WTC11 (cell line): ENCODE measurements around the gene ATP2B2. TPM values are rescaled to one million over a fixed set of nuclear protein-coding genes. Genes with fewer than 3 reads are reported as not detected.

Experiments
- ATAC-seq: fragments of 200-7000 bp; cut with Tn5 transposase; 2 replicates; pipeline ENCODE4 v1.10.0; 2021; ENCODE audit warnings: mild to moderate bottlenecking, moderate library complexity
- CTCF ChIA-PET: fragments of 300-600 bp; sonication (Branson Sonifier 250); formaldehyde crosslinking; loops from one replicate; lab custom pipeline; 2021; ENCODE audit warnings: antibody characterized with exemption; lab: Charles Lee
- POLR2A ChIA-PET: fragments of 350-600 bp; sonication (Branson Sonifier 250); formaldehyde crosslinking; loops from one replicate; lab custom pipeline; 2021; ENCODE audit warnings: antibody characterized with exemption; lab: Charles Lee
- DNase-seq: peaks from one replicate; pipeline ENCODE4 v3.0.0; 2021; ENCODE audit warnings: low spot score
- H3K27ac Mint-ChIP-seq: 2 replicates; pipeline ENCODE4 v1.8.0; 2021; ENCODE audit warnings: mixed read lengths
- H3K27me3 Mint-ChIP-seq: 2 replicates; pipeline ENCODE4 v1.8.0; 2021; ENCODE audit warnings: low read depth, mild to moderate bottlenecking, moderate library complexity, mixed read lengths
- H3K36me3 Mint-ChIP-seq: 2 replicates; pipeline ENCODE4 v1.8.0; 2021; ENCODE audit warnings: mixed read lengths
- H3K4me1 Mint-ChIP-seq: 2 replicates; pipeline ENCODE4 v1.8.0; 2022; ENCODE audit warnings: mixed read lengths
- H3K4me3 Mint-ChIP-seq: 2 replicates; pipeline ENCODE4 v1.8.0; 2021; ENCODE audit warnings: mild to moderate bottlenecking, moderate library complexity, mixed read lengths
- H3K9me3 Mint-ChIP-seq: 2 replicates; pipeline ENCODE4 v1.8.0; 2021; ENCODE audit warnings: mixed read lengths
- FOXJ3 ChIP-seq: sonication (generic); formaldehyde crosslinking; IDR thresholded peaks from 2 replicates; pipeline ENCODE4 v1.9.0; 2021; ENCODE audit warnings: missing genetic modification reagents, mild to moderate bottlenecking, borderline replicate concordance
- KAT7 ChIP-seq: sonication (generic); formaldehyde crosslinking; IDR thresholded peaks from 2 replicates; pipeline ENCODE4 v1.8.1; 2023; ENCODE audit warnings: missing genetic modification reagents, mild to moderate bottlenecking, borderline replicate concordance
- ZNF121 ChIP-seq: sonication (generic); formaldehyde crosslinking; IDR thresholded peaks from 2 replicates; pipeline ENCODE4 v1.8.0; 2023; ENCODE audit warnings: missing genetic modification reagents
- ZNF317 ChIP-seq: sonication (generic); formaldehyde crosslinking; IDR thresholded peaks from 2 replicates; pipeline ENCODE4 v1.8.1; 2023; ENCODE audit warnings: low read depth, mild to moderate bottlenecking, moderate library complexity, missing genetic modification reagents, borderline replicate concordance
- ZNF671 ChIP-seq: fragments of 250-450 bp; sonication (Bioruptor Pico); IDR thresholded peaks from 2 replicates; pipeline ENCODE4 v1.8.0; 2021; ENCODE audit warnings: mild to moderate bottlenecking
- total RNA-seq: library from RNA; stranded (reverse); gene quantifications from 3 replicates; pipeline ENCODE4 v1.2.3, GENCODE V29; 2021
- TF ChIP-seq, protein P1 (sequence below): sonication (generic); formaldehyde crosslinking; IDR thresholded peaks from 2 replicates; pipeline ENCODE4 v1.8.1; 2023; ENCODE audit warnings: mild to moderate bottlenecking, missing genetic modification reagents, moderate library complexity
- TF ChIP-seq, protein P2 (sequence below): fragments of 250-450 bp; sonication (Bioruptor Pico); IDR thresholded peaks from 2 replicates; pipeline ENCODE4 v1.9.0; 2021; ENCODE audit warnings: moderate library complexity, mild to moderate bottlenecking, inconsistent platforms, borderline replicate concordance
- TF ChIP-seq, protein P3 (sequence below): sonication (generic); formaldehyde crosslinking; IDR thresholded peaks from 2 replicates; pipeline ENCODE4 v1.8.1; 2023; ENCODE audit warnings: mild to moderate bottlenecking, missing genetic modification reagents, borderline replicate concordance
- TF ChIP-seq, protein P4 (sequence below): fragments of 200-600 bp; IDR thresholded peaks from 2 replicates; pipeline ENCODE4 v1.8.0; 2022; ENCODE audit warnings: antibody characterized with exemption
- TF ChIP-seq, protein P5 (sequence below): sonication (generic); formaldehyde crosslinking; IDR thresholded peaks from 2 replicates; pipeline ENCODE4 v1.8.1; 2022; ENCODE audit warnings: low read depth, missing genetic modification reagents, borderline replicate concordance
- TF ChIP-seq, protein P6 (sequence below): sonication (generic); formaldehyde crosslinking; IDR thresholded peaks from 2 replicates; pipeline ENCODE4 v1.8.0; 2023; ENCODE audit warnings: missing genetic modification reagents, mild to moderate bottlenecking, borderline replicate concordance

ATP2B2 gene
- total RNA-seq, 1 experiment from 2014 or later, result 0.48 TPM

DNA sequence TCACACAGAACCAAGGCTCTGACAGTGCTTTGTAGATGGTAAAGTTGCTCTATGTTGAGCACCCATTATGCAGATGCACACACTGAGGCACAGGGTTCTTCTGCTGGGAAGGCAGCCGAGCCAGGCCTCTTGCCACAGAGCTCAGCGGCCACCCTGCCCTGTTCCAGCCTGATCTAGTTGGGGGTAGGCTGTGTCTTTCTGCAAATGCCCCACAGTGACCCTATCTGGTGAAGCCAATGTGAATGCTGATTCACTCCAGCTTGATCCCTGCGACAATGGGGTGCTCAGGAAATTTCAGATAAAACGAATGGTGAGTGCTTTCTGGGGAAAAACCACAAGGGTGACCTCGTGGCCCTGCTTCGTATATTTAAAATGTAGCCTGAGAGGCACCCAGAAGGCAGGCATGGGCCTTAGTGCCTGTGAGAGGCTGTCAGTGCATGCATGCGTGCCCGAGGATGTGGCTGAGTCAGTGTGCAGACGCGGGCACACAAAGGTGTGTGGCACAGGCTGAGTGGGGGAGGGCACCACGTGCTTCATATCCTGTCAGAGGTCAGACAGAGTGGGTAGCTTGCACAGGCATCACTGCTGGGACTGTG lies 85.7 kb downstream of the ATP2B2 start:
- Mint-ChIP-seq H3K36me3 (no peaks in the 10 kb centered on the region), H3K4me1 (peaks cover 6% of the 10 kb centered on the region; the same call in 1 of the 2 replicates), H3K9me3 (no peaks in the 10 kb centered on the region), H3K27ac (no peak overlapping the region), H3K4me3 (no peak overlapping the region), H3K27me3 (peaks cover 3% of the 10 kb centered on the region; the same call in 1 of the 2 replicates)
- ChIA-PET POLR2A (no interaction called here), CTCF (interaction anchor here (1.1 kb wide), 1 partner anchor 75 kb away, joined by 3 read pairs; no protein-coding TSS in a partner anchor)
- DNase-seq (no peak), ATAC-seq (no peak)
- TF ChIP-seq, protein P1, sequence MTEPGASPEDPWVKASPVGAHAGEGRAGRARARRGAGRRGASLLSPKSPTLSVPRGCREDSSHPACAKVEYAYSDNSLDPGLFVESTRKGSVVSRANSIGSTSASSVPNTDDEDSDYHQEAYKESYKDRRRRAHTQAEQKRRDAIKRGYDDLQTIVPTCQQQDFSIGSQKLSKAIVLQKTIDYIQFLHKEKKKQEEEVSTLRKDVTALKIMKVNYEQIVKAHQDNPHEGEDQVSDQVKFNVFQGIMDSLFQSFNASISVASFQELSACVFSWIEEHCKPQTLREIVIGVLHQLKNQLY (CRISPR knock-in tag), result no peak
- TF ChIP-seq, protein P2, sequence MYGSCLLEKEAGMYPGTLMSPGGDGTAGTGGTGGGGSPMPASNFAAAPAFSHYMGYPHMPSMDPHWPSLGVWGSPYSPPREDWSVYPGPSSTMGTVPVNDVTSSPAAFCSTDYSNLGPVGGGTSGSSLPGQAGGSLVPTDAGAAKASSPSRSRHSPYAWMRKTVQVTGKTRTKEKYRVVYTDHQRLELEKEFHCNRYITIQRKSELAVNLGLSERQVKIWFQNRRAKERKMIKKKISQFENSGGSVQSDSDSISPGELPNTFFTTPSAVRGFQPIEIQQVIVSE (CRISPR knock-in tag), result no peak
- TF ChIP-seq FOXJ3 (CRISPR knock-in tag) (no peak), ZNF317 (CRISPR knock-in tag) (no peak), KAT7 (CRISPR knock-in tag) (no peak), ZNF671 (CRISPR knock-in tag) (no peak), ZNF121 (CRISPR knock-in tag) (no peak)
- TF ChIP-seq, protein P3, sequence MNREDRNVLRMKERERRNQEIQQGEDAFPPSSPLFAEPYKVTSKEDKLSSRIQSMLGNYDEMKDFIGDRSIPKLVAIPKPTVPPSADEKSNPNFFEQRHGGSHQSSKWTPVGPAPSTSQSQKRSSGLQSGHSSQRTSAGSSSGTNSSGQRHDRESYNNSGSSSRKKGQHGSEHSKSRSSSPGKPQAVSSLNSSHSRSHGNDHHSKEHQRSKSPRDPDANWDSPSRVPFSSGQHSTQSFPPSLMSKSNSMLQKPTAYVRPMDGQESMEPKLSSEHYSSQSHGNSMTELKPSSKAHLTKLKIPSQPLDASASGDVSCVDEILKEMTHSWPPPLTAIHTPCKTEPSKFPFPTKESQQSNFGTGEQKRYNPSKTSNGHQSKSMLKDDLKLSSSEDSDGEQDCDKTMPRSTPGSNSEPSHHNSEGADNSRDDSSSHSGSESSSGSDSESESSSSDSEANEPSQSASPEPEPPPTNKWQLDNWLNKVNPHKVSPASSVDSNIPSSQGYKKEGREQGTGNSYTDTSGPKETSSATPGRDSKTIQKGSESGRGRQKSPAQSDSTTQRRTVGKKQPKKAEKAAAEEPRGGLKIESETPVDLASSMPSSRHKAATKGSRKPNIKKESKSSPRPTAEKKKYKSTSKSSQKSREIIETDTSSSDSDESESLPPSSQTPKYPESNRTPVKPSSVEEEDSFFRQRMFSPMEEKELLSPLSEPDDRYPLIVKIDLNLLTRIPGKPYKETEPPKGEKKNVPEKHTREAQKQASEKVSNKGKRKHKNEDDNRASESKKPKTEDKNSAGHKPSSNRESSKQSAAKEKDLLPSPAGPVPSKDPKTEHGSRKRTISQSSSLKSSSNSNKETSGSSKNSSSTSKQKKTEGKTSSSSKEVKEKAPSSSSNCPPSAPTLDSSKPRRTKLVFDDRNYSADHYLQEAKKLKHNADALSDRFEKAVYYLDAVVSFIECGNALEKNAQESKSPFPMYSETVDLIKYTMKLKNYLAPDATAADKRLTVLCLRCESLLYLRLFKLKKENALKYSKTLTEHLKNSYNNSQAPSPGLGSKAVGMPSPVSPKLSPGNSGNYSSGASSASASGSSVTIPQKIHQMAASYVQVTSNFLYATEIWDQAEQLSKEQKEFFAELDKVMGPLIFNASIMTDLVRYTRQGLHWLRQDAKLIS (CRISPR knock-in tag), result no peak
- TF ChIP-seq, protein P4, sequence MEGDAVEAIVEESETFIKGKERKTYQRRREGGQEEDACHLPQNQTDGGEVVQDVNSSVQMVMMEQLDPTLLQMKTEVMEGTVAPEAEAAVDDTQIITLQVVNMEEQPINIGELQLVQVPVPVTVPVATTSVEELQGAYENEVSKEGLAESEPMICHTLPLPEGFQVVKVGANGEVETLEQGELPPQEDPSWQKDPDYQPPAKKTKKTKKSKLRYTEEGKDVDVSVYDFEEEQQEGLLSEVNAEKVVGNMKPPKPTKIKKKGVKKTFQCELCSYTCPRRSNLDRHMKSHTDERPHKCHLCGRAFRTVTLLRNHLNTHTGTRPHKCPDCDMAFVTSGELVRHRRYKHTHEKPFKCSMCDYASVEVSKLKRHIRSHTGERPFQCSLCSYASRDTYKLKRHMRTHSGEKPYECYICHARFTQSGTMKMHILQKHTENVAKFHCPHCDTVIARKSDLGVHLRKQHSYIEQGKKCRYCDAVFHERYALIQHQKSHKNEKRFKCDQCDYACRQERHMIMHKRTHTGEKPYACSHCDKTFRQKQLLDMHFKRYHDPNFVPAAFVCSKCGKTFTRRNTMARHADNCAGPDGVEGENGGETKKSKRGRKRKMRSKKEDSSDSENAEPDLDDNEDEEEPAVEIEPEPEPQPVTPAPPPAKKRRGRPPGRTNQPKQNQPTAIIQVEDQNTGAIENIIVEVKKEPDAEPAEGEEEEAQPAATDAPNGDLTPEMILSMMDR, result no peak
- TF ChIP-seq, protein P5, sequence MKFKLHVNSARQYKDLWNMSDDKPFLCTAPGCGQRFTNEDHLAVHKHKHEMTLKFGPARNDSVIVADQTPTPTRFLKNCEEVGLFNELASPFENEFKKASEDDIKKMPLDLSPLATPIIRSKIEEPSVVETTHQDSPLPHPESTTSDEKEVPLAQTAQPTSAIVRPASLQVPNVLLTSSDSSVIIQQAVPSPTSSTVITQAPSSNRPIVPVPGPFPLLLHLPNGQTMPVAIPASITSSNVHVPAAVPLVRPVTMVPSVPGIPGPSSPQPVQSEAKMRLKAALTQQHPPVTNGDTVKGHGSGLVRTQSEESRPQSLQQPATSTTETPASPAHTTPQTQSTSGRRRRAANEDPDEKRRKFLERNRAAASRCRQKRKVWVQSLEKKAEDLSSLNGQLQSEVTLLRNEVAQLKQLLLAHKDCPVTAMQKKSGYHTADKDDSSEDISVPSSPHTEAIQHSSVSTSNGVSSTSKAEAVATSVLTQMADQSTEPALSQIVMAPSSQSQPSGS (CRISPR knock-in tag), result no peak
- TF ChIP-seq, protein P6, sequence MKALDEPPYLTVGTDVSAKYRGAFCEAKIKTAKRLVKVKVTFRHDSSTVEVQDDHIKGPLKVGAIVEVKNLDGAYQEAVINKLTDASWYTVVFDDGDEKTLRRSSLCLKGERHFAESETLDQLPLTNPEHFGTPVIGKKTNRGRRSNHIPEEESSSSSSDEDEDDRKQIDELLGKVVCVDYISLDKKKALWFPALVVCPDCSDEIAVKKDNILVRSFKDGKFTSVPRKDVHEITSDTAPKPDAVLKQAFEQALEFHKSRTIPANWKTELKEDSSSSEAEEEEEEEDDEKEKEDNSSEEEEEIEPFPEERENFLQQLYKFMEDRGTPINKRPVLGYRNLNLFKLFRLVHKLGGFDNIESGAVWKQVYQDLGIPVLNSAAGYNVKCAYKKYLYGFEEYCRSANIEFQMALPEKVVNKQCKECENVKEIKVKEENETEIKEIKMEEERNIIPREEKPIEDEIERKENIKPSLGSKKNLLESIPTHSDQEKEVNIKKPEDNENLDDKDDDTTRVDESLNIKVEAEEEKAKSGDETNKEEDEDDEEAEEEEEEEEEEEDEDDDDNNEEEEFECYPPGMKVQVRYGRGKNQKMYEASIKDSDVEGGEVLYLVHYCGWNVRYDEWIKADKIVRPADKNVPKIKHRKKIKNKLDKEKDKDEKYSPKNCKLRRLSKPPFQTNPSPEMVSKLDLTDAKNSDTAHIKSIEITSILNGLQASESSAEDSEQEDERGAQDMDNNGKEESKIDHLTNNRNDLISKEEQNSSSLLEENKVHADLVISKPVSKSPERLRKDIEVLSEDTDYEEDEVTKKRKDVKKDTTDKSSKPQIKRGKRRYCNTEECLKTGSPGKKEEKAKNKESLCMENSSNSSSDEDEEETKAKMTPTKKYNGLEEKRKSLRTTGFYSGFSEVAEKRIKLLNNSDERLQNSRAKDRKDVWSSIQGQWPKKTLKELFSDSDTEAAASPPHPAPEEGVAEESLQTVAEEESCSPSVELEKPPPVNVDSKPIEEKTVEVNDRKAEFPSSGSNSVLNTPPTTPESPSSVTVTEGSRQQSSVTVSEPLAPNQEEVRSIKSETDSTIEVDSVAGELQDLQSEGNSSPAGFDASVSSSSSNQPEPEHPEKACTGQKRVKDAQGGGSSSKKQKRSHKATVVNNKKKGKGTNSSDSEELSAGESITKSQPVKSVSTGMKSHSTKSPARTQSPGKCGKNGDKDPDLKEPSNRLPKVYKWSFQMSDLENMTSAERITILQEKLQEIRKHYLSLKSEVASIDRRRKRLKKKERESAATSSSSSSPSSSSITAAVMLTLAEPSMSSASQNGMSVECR (CRISPR knock-in tag), result no peak
